HUES6 (cell line): ENCODE measurements around the gene UMODL1.
"Not testable (repeated sequence)": the region's sequence is repeated elsewhere in the genome, so short reads cannot be mapped to it uniquely, and the experiment has no call there.

Experiments
- H3K27ac ChIP-seq: 2 replicates; pipeline ENCODE4 v1.7.0; 2013; ENCODE audit warnings: low read depth, mild to moderate bottlenecking, low read length, inconsistent platforms
- H3K27me3 ChIP-seq: 2 replicates; pipeline ENCODE4 v1.6.1; 2013; ENCODE audit warnings: low read length; ENCODE audit not compliant: control insufficient read depth, insufficient read depth
- H3K36me3 ChIP-seq: 2 replicates; pipeline ENCODE4 v1.6.1; 2013; ENCODE audit warnings: low read length; ENCODE audit not compliant: control insufficient read depth, insufficient read depth
- H3K4me1 ChIP-seq: 2 replicates; pipeline ENCODE4 v1.6.1; 2013; ENCODE audit warnings: low read length; ENCODE audit not compliant: control insufficient read depth, insufficient read depth
- H3K4me3 ChIP-seq: 2 replicates; pipeline ENCODE4 v1.5.1; 2013; ENCODE audit warnings: low read depth, low read length
- H3K9ac ChIP-seq: one replicate; pipeline ENCODE4 v1.6.1; 2013; ENCODE audit warnings: mild to moderate bottlenecking, low read length
- H3K9me3 ChIP-seq: 2 replicates; pipeline ENCODE4 v1.6.1; 2013; ENCODE audit warnings: low read depth, low read length; ENCODE audit not compliant: control insufficient read depth, insufficient read depth

Gene UMODL1

GRCh38 chr21:42172596-42173483, 101.7 kb downstream of the UMODL1 start:
- no peaks in the 10 kb centered on the region for H3K4me1 ChIP-seq
- peaks cover 4% of the 10 kb centered on the region; the same call in 1 of the 2 replicates for H3K27me3 ChIP-seq
- no peak overlapping the region for H3K27ac ChIP-seq
- H3K36me3 ChIP-seq: no peaks in the 10 kb centered on the region
- no peak overlapping the region for H3K4me3 ChIP-seq
- H3K9me3 ChIP-seq: peaks cover 4% of the 10 kb centered on the region; the same call in 1 of the 2 replicates
- no peak overlapping the region for H3K9ac ChIP-seq

- H3K9ac ChIP-seq: no peak overlapping the region
- peaks cover 4% of the 10 kb centered on the region; the same call in 1 of the 2 replicates for H3K27me3 ChIP-seq
- H3K9me3 ChIP-seq: peaks cover 4% of the 10 kb centered on the region; the same call in 1 of the 2 replicates
- H3K27ac ChIP-seq: no peak overlapping the region
- H3K36me3 ChIP-seq: no peaks in the 10 kb centered on the region
- H3K4me1 ChIP-seq: no peaks in the 10 kb centered on the region
- no peak overlapping the region for H3K4me3 ChIP-seq
These were observed 103.1 kb downstream of the UMODL1 start for GRCh38 chr21:42174173-42174572.

GRCh38 chr21:42175110-42175710, 104.1 kb downstream of the UMODL1 start:
- Histone ChIP-seq H3K4me3 (no peak overlapping the region), H3K4me1 (no peaks in the 10 kb centered on the region), H3K9ac (no peak overlapping the region), H3K27ac (no peak overlapping the region), H3K27me3 (peaks cover 4% of the 10 kb centered on the region; the same call in 1 of the 2 replicates), H3K36me3 (no peaks in the 10 kb centered on the region), H3K9me3 (peaks cover 4% of the 10 kb centered on the region; the same call in 1 of the 2 replicates)

GRCh38 chr21:42176859-42177258, 105.7 kb downstream of the UMODL1 start:
- Histone ChIP-seq H3K4me3 (no peak overlapping the region), H3K4me1 (no peaks in the 10 kb centered on the region), H3K9ac (no peak overlapping the region), H3K27ac (no peak overlapping the region), H3K36me3 (no peaks in the 10 kb centered on the region), H3K9me3 (peaks cover 4% of the 10 kb centered on the region; the same call in 1 of the 2 replicates), H3K27me3 (peaks cover 4% of the 10 kb centered on the region; the same call in 1 of the 2 replicates)

GRCh38 chr21:42179316-42179715, 108.2 kb downstream of the UMODL1 start:
- Histone ChIP-seq H3K4me3 (no peak overlapping the region), H3K9me3 (peaks cover 11% of the 10 kb centered on the region), H3K4me1 (no peaks in the 10 kb centered on the region), H3K9ac (no peak overlapping the region), H3K27ac (no peak overlapping the region), H3K36me3 (no peaks in the 10 kb centered on the region), H3K27me3 (peaks cover 4% of the 10 kb centered on the region; the same call in 1 of the 2 replicates)

- H3K4me3 ChIP-seq, H3K4me1 ChIP-seq, H3K9ac ChIP-seq, H3K27me3 ChIP-seq, H3K9me3 ChIP-seq, H3K36me3 ChIP-seq, H3K27ac ChIP-seq: not testable (repeated sequence)
These were observed 108.9 kb downstream of the UMODL1 start for GRCh38 chr21:42180001-42180400.

GRCh38 chr21:42182713-42183371, 111.7 kb downstream of the UMODL1 start:
- Histone ChIP-seq H3K27me3 (no peaks in the 10 kb centered on the region), H3K9me3 (peaks cover 21% of the 10 kb centered on the region), H3K4me1 (no peaks in the 10 kb centered on the region), H3K27ac (no peak overlapping the region), H3K9ac (no peak overlapping the region), H3K4me3 (no peak overlapping the region), H3K36me3 (no peaks in the 10 kb centered on the region)

GRCh38 chr21:42183374-42184266, 112.5 kb downstream of the UMODL1 start:
- H3K36me3 ChIP-seq: no peaks in the 10 kb centered on the region
- H3K27ac ChIP-seq: no peak overlapping the region
- H3K4me1 ChIP-seq: no peaks in the 10 kb centered on the region
- no peak overlapping the region for H3K9ac ChIP-seq
- no peak overlapping the region for H3K4me3 ChIP-seq
- H3K9me3 ChIP-seq: peaks cover 21% of the 10 kb centered on the region
- no peaks in the 10 kb centered on the region for H3K27me3 ChIP-seq

GRCh38 chr21:42186591-42186990, 115.5 kb downstream of the UMODL1 start:
- H3K36me3 ChIP-seq: no peaks in the 10 kb centered on the region
- no peak overlapping the region for H3K4me3 ChIP-seq
- no peak overlapping the region for H3K27ac ChIP-seq
- peaks cover 21% of the 10 kb centered on the region for H3K9me3 ChIP-seq
- H3K4me1 ChIP-seq: no peaks in the 10 kb centered on the region
- H3K9ac ChIP-seq: no peak overlapping the region
- no peaks in the 10 kb centered on the region for H3K27me3 ChIP-seq

- peaks cover 18% of the 10 kb centered on the region for H3K9me3 ChIP-seq
- no peak overlapping the region for H3K27ac ChIP-seq
- H3K27me3 ChIP-seq: no peaks in the 10 kb centered on the region
- H3K4me1 ChIP-seq: no peaks in the 10 kb centered on the region
- H3K9ac ChIP-seq: no peak overlapping the region
- no peak overlapping the region for H3K4me3 ChIP-seq
- H3K36me3 ChIP-seq: no peaks in the 10 kb centered on the region
These were observed 117.0 kb downstream of the UMODL1 start for GRCh38 chr21:42187976-42188653.
